ENCODE measurements around the gene SEMA4B.
"Not testable (repeated sequence)": the region's sequence is repeated elsewhere in the genome, so short reads cannot be mapped to it uniquely, and the experiment has no call there.

SEMA4B gene

DNA sequence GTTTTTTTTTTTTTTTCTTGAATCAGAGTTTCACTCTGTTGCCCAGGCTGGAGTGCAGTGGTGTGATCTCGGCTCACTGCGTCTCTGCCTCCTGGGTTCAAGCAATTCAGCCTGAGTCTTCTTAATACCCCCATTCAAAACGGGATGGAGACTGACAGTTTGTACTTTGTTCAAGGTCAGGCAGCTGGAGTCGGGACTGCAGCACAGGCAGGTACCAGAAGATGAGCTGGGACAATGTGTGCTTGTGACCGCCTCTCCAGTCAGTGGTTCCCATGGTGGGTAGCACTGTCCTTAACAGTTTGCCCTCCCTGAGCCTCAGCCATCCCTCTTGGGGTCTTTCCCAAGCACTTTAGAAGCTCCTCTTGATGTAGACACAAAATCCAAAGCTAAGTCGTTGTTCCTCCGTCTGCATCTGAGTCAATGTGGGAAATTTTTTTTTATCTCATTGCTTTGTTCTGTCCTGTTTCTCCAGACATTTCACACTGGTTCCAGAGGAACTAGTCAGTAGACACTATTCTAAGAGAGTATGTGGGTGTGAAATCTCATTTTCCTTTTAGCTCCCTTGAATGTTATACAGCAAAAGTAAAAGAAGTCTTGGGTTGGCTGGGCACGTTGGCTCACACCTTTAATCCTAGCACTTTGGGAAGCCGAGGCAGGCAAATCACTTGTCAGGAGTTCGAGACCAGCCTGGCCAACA, 43.0 kb downstream of the SEMA4B start:
- Histone ChIP-seq H3K9ac (ENCODE audit: low read depth, low read length) (no peak overlapping the region), H3K36me3 (ENCODE audit: control insufficient read depth, insufficient read depth, low read length) (no peaks in the 10 kb centered on the region), H3K27me3 (ENCODE audit: control insufficient read depth, insufficient read depth, low read length) (peaks cover 4% of the 10 kb centered on the region; the same call in 1 of the 2 replicates), H3K4me1 (ENCODE audit: control insufficient read depth, insufficient read depth, low read length) (no peaks in the 10 kb centered on the region), H3K9me3 (ENCODE audit: control insufficient read depth, insufficient read depth, low read length) (no peaks in the 10 kb centered on the region), H3K27ac (ENCODE audit: low read depth, low read length) (no peak overlapping the region), H3K4me3 (ENCODE audit: low read depth, low read length) (no peak overlapping the region)

DNA sequence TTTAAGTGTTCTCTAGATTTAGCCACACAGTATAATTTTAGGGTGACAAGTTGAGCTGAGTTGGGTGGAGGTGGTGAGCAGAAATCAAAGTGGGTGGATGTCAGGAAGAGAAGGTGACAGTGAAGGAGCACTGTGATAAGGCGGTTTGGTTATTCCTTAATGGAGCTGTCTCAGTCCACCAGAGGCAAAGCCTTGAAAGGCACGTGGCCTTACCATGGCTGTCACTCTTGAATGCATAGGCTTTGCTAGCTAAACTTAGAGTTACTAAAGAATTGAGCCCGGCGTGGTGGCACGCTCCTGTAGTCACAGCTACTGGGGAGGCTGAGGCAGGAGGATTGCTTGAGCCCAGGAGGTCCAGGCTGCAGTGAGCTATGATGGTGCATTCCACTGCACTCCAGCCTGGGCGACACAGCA, 47.7 kb downstream of the SEMA4B start:
- Histone ChIP-seq H3K36me3 (ENCODE audit: control insufficient read depth, insufficient read depth, low read length) (no peaks in the 10 kb centered on the region), H3K4me1 (ENCODE audit: control insufficient read depth, insufficient read depth, low read length) (no peaks in the 10 kb centered on the region), H3K27ac (ENCODE audit: low read depth, low read length) (no peak overlapping the region), H3K9ac (ENCODE audit: low read depth, low read length) (no peak overlapping the region), H3K4me3 (ENCODE audit: low read depth, low read length) (no peak overlapping the region), H3K9me3 (ENCODE audit: control insufficient read depth, insufficient read depth, low read length) (no peaks in the 10 kb centered on the region), H3K27me3 (ENCODE audit: control insufficient read depth, insufficient read depth, low read length) (peaks cover 11% of the 10 kb centered on the region)

DNA sequence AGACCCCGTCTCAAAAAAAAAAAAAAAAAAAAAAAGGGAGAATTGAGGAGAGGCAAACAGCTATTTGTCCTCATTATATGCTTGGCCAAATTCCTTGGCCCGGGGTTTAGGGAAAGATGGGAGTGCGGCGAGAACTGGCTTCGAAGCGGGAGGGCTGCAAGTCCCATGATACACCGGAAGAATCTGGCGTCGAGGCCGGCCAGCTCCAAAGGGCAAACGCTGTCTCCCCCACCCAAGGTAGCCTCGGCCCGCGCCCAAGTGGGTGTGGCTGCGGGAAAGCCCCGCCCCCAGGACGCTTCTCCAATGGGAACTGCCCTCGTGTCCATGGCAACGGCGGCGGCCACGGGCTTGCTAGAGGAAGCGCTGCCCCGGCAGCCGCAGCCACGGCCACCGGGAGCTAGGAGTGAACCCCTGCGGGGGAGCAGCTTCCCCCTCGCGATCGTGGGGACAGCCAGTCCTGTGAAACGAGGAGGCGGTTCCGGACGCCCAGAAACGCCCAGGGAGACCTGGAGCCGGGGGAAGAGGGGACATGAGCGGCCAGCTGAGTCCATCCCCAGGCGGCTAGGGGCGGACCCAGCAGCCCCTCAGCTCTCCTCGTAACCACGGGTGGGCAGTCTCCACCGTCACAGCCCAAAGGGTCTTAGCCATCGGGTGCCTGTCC, 48.2 kb downstream of the SEMA4B start, which contains the start of gene TTLL13:
Gene TTLL13, plus strand, starts transcription at position 354 of the 661 bp plus-strand sequence. CDS start 1,075 bp downstream, outside the sequence.
- H3K27ac ChIP-seq (ENCODE audit: low read depth, low read length): no peak within 1 kb of the TSS
- no peak within 1 kb of the TSS for H3K9ac ChIP-seq (ENCODE audit: low read depth, low read length)

DNA sequence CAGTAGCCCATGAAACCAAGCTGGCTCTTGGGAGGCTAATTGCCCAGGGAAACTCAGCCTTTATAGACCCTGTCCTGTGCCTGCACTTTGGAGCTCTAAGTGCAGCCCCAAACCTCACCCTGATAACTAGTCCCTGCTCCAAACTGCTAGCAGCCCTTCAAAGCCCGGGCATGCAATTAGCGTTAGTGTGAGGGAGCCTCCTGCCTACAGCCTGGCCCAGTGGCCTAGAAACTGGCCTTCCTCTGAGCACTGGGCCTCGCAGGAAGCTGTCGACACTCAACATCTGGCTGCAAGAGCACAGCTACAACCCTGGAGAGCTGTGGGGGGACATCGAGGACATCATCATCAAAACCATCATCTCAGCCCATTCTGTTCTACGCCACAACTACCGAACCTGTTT, 56.6 kb downstream of the SEMA4B start:
- Histone ChIP-seq H3K4me1 (ENCODE audit: control insufficient read depth, insufficient read depth, low read length) (no peaks in the 10 kb centered on the region), H3K27ac (ENCODE audit: low read depth, low read length) (no peak overlapping the region), H3K4me3 (ENCODE audit: low read depth, low read length) (no peak overlapping the region), H3K9me3 (ENCODE audit: control insufficient read depth, insufficient read depth, low read length) (no peaks in the 10 kb centered on the region), H3K9ac (ENCODE audit: low read depth, low read length) (no peak overlapping the region), H3K27me3 (ENCODE audit: control insufficient read depth, insufficient read depth, low read length) (no peaks in the 10 kb centered on the region), H3K36me3 (ENCODE audit: control insufficient read depth, insufficient read depth, low read length) (no peaks in the 10 kb centered on the region)

More for the DNA sequence above, 48.2 kb downstream of the SEMA4B start, which contains the start of gene TTLL13:
- Histone ChIP-seq H3K4me3 (ENCODE audit: low read depth, low read length) (peak within 1 kb of the TSS; percentile 79), H3K4me1 (ENCODE audit: control insufficient read depth, insufficient read depth, low read length) (no peaks in the 10 kb centered on the region), H3K9me3 (ENCODE audit: control insufficient read depth, insufficient read depth, low read length) (no peaks in the 10 kb centered on the region), H3K27me3 (ENCODE audit: control insufficient read depth, insufficient read depth, low read length) (peaks cover 11% of the 10 kb centered on the region), H3K36me3 (ENCODE audit: control insufficient read depth, insufficient read depth, low read length) (no peaks in the 10 kb centered on the region)

DNA sequence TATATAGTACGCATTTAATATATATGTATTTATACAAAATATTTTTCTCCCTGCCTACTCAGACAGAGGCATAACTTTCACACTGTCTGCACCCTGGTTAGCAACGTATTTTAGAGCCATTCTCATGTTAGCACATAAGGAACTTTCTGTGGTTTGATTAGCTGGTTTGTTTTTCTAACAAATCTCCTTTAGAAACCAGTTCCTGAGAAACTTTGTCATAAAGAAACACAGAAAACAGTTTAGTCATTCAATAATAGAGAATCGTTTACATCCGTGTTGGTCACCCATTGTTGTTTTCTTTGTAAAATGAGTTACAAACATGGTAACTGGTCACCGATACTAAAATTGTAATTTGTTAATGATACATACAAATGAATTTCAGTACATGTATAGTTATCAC, 58.4 kb downstream of the SEMA4B start:
- Histone ChIP-seq H3K9ac (ENCODE audit: low read depth, low read length) (no peak overlapping the region), H3K4me1 (ENCODE audit: control insufficient read depth, insufficient read depth, low read length) (0 out of 2 replicates have a peak, but pooled peaks cover 2% of the 10 kb centered on the region), H3K27ac (ENCODE audit: low read depth, low read length) (no peak overlapping the region), H3K9me3 (ENCODE audit: control insufficient read depth, insufficient read depth, low read length) (no peaks in the 10 kb centered on the region), H3K36me3 (ENCODE audit: control insufficient read depth, insufficient read depth, low read length) (no peaks in the 10 kb centered on the region), H3K4me3 (ENCODE audit: low read depth, low read length) (no peak overlapping the region), H3K27me3 (ENCODE audit: control insufficient read depth, insufficient read depth, low read length) (no peaks in the 10 kb centered on the region)

DNA sequence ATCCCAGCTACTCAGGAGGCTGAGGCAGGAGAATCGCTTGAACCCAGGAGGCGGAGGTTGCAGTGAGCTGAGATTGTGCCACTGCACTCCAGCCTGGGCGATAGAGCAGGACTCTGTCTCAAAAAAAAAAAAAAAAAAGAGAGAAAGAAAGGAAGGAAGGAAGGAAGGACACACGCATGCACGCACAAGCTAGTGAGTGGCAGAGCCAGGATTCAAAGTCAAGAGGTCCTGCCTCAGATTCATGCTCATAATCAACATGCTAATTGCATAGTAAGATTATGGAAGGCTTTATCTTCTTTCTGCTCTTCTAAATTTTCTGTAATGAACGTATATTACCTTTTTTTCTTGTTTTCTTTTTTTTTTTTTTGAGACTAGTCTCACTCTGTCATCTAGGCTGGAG, 59.6 kb downstream of the SEMA4B start:
- not testable (repeated sequence) for H3K27me3 ChIP-seq (ENCODE audit: control insufficient read depth, insufficient read depth, low read length); H3K4me3 ChIP-seq (ENCODE audit: low read depth, low read length); H3K4me1 ChIP-seq (ENCODE audit: control insufficient read depth, insufficient read depth, low read length); H3K36me3 ChIP-seq (ENCODE audit: control insufficient read depth, insufficient read depth, low read length); H3K9me3 ChIP-seq (ENCODE audit: control insufficient read depth, insufficient read depth, low read length); H3K9ac ChIP-seq (ENCODE audit: low read depth, low read length); H3K27ac ChIP-seq (ENCODE audit: low read depth, low read length)

DNA sequence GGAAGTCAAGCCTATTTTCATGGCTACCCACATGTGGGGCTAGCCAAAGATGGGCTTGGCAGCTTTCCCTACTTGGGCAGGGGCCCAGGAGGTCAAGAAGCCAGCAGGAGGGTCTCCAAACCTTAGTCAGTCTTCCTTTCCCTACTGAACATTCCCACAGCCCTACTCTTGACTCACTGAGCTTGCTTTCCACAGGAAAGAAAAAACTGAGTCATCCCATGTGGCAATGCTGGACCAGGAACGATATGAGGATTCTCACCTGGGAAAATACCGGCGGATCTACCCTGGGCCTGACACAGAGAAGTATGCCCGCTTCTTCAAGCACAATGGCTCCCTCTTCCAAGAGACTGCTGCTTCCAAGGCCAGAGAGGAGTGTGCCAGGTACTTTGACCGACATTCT, 60.7 kb downstream of the SEMA4B start:
- peaks cover 7% of the 10 kb centered on the region; the same call in 1 of the 2 replicates for H3K4me1 ChIP-seq (ENCODE audit: control insufficient read depth, insufficient read depth, low read length)
- no peak overlapping the region for H3K27ac ChIP-seq (ENCODE audit: low read depth, low read length)
- no peak overlapping the region for H3K9ac ChIP-seq (ENCODE audit: low read depth, low read length)
- no peaks in the 10 kb centered on the region for H3K9me3 ChIP-seq (ENCODE audit: control insufficient read depth, insufficient read depth, low read length)
- peaks cover 2% of the 10 kb centered on the region; the same call in 1 of the 2 replicates for H3K36me3 ChIP-seq (ENCODE audit: control insufficient read depth, insufficient read depth, low read length)
- no peak overlapping the region for H3K4me3 ChIP-seq (ENCODE audit: low read depth, low read length)
- no peaks in the 10 kb centered on the region for H3K27me3 ChIP-seq (ENCODE audit: control insufficient read depth, insufficient read depth, low read length)

DNA sequence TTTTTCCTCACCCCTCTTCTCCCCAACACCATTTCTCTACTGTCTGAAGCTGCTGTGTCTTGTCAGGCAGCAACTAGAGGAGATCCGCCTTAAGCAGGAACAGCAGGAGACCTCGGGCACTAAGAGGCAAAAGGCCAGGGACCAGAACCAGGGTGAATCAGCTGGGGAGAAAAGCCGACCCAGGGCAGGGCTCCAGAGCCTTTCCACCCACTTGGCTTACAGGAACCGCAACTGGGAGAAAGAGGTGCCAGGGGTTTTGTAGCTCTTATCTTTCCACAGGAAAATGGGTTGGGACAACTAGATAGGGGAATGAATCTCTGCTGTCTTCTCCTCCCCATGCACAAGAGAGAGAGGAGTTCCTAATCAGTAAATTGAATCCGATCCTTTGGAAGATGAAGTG, 61.3 kb downstream of the SEMA4B start:
- Histone ChIP-seq H3K4me3 (ENCODE audit: low read depth, low read length) (no peak overlapping the region), H3K9me3 (ENCODE audit: control insufficient read depth, insufficient read depth, low read length) (no peaks in the 10 kb centered on the region), H3K27ac (ENCODE audit: low read depth, low read length) (no peak overlapping the region), H3K36me3 (ENCODE audit: control insufficient read depth, insufficient read depth, low read length) (peaks cover 8% of the 10 kb centered on the region), H3K9ac (ENCODE audit: low read depth, low read length) (no peak overlapping the region), H3K27me3 (ENCODE audit: control insufficient read depth, insufficient read depth, low read length) (no peaks in the 10 kb centered on the region), H3K4me1 (ENCODE audit: control insufficient read depth, insufficient read depth, low read length) (peaks cover 13% of the 10 kb centered on the region)

DNA sequence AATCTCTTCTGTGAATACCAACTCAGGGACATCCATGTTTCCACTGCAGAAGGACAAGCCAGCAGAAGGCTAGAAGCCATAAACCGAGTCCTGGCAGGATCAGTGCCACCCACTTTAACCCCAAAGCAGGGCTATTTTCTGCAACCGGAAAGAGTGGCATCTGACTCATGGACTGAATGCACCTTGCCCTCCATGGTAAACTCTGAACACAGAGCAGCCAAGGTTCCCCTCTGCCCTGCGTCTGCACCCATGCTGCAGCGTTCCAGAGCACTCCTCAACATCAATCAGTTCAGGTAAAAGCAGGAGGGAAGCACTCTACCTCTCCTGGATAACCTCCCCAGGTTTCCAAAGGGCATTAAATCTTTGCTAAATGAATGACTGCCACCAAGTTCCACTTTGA, 63.5 kb downstream of the SEMA4B start:
- Histone ChIP-seq H3K27ac (ENCODE audit: low read depth, low read length) (peak overlapping the region; percentile 95), H3K9me3 (ENCODE audit: control insufficient read depth, insufficient read depth, low read length) (no peaks in the 10 kb centered on the region), H3K4me1 (ENCODE audit: control insufficient read depth, insufficient read depth, low read length) (peaks cover 22% of the 10 kb centered on the region)

DNA sequence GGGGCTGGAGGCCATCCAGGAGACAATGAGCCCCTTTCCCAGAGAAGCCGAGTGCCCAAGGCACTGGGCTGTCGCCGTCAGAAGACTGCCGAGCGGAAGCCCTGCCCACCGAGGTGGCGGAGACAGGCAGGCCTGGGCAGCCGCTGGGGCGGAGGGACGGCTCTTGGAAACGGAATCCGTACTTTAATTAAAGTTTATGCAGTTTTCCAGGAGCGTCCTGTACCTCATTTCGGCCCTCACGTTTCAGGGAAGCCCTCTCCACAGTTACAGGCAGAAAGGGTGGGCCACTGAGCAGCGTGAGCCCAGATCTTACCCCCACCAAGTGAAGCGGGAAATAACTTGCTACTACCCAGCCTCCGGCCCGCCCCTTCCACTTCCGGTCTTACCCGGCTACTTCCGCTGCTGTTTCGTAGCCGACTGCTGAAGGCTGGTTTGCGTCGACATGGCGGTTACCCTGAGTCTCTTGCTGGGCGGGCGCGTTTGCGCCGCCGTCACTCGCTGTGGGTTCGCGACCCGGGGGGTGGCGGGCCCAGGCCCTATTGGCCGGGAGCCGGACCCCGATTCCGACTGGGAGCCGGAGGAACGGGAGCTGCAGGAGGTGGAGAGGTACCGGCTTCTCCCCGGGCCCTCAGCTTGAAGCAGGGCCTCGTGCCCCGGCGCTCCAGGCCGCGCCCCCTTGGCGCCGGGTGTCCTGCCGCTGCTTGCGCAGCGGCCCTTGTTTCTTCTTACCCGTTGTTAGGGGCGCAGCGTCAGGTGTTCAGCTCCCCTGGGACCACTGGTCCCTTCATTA, 64.3 kb downstream of the SEMA4B start, which contains the start of gene NGRN:
Gene NGRN, plus strand, starts transcription at position 402 of the 790 bp plus-strand sequence. Its CDS starts 41 bp downstream, at position 443.
- Histone ChIP-seq H3K4me3 (ENCODE audit: low read depth, low read length) (peak within 1 kb of the TSS; percentile 97), H3K36me3 (ENCODE audit: control insufficient read depth, insufficient read depth, low read length) (peaks cover 28% of the 10 kb centered on the region), H3K4me1 (ENCODE audit: control insufficient read depth, insufficient read depth, low read length) (peaks cover 22% of the 10 kb centered on the region), H3K27me3 (ENCODE audit: control insufficient read depth, insufficient read depth, low read length) (no peaks in the 10 kb centered on the region), H3K9ac (ENCODE audit: low read depth, low read length) (peak within 1 kb of the TSS; percentile 81), H3K27ac (ENCODE audit: low read depth, low read length) (peak within 1 kb of the TSS; percentile 95), H3K9me3 (ENCODE audit: control insufficient read depth, insufficient read depth, low read length) (no peaks in the 10 kb centered on the region)

More for the DNA sequence above, 63.5 kb downstream of the SEMA4B start:
- peaks cover 20% of the 10 kb centered on the region for H3K36me3 ChIP-seq (ENCODE audit: control insufficient read depth, insufficient read depth, low read length)
- H3K27me3 ChIP-seq (ENCODE audit: control insufficient read depth, insufficient read depth, low read length): no peaks in the 10 kb centered on the region
- peak overlapping the region; percentile 81; the same call in 1 of the 2 replicates for H3K9ac ChIP-seq (ENCODE audit: low read depth, low read length)
- H3K4me3 ChIP-seq (ENCODE audit: low read depth, low read length): peak overlapping the region; percentile 97
